Suppressor macrophage treated with lipopolysaccharide for 1 hour (primary cell): ENCODE data around the gene USP51.
"Not testable (repeated sequence)": the region's sequence is repeated elsewhere in the genome, so short reads cannot be mapped to it uniquely, and the experiment has no call there.

Experiments
- DNase-seq, 3 donors: peaks; one replicate each; pipeline ENCODE4 v3.0.0-alpha.2; 2020 to 2022

USP51 gene

GRCh38 chrX:55464050-55464449, 25.6 kb downstream of the USP51 start:
- not testable (repeated sequence) for DNase-seq

- DNase-seq: not testable (repeated sequence)
Measured at GRCh38 chrX:55459926-55460325, 29.7 kb downstream of the USP51 start.

GRCh38 chrX:55459426-55459825, 30.2 kb downstream of the USP51 start:
- DNase-seq: not testable (repeated sequence)

- not testable (repeated sequence) for DNase-seq
Measured at GRCh38 chrX:55455708-55456107, 33.9 kb downstream of the USP51 start.

GRCh38 chrX:55452833-55453124, 36.9 kb downstream of the USP51 start:
- no peak for DNase-seq

- DNase-seq: peak; percentile 75 to 77 (median 76)
Measured at GRCh38 chrX:55451990-55452832, 37.4 kb downstream of the USP51 start, which contains the start of gene MAGEH1. TSS of gene MAGEH1 (plus strand) at chrX:55452127. CDS start at chrX:55452375, 248 bp downstream.

- no peak for DNase-seq
Measured at GRCh38 chrX:55451626-55451989, 38.0 kb downstream of the USP51 start.

- no peak for DNase-seq
Measured at GRCh38 chrX:55451141-55451540, 38.5 kb downstream of the USP51 start.

GRCh38 chrX:55450259-55450658, 39.4 kb downstream of the USP51 start:
- no peak for DNase-seq

GRCh38 chrX:55443468-55443867, 46.2 kb downstream of the USP51 start:
- DNase-seq: not testable (repeated sequence)
